ENCODE measurements around the gene NAA15. TPM values are rescaled to one million over a fixed set of nuclear protein-coding genes. Genes with fewer than 3 reads are reported as not detected.
"Not testable (repeated sequence)": the region's sequence is repeated elsewhere in the genome, so short reads cannot be mapped to it uniquely, and the experiment has no call there.

NAA15 gene
- total RNA-seq, 2 donors from 2014 or later: 32.4 to 55.5 TPM

- Histone ChIP-seq H3K4me1 (peaks cover 3% of the 10 kb centered on the region), H3K9me3 (no peaks in the 10 kb centered on the region), H3K4me3 (no peak overlapping the region), H3K27me3 (no peaks in the 10 kb centered on the region), H3K27ac (no peak overlapping the region), H3K9ac (ENCODE audit: low read depth in 2 of 2, low read length in 2 of 2) (no peak overlapping the region), H3K36me3 (no peaks in the 10 kb centered on the region)
- no peak for DNase-seq
- intact Hi-C loops (cut with DNase I): no loop called here
- TF ChIP-seq, protein P1, sequence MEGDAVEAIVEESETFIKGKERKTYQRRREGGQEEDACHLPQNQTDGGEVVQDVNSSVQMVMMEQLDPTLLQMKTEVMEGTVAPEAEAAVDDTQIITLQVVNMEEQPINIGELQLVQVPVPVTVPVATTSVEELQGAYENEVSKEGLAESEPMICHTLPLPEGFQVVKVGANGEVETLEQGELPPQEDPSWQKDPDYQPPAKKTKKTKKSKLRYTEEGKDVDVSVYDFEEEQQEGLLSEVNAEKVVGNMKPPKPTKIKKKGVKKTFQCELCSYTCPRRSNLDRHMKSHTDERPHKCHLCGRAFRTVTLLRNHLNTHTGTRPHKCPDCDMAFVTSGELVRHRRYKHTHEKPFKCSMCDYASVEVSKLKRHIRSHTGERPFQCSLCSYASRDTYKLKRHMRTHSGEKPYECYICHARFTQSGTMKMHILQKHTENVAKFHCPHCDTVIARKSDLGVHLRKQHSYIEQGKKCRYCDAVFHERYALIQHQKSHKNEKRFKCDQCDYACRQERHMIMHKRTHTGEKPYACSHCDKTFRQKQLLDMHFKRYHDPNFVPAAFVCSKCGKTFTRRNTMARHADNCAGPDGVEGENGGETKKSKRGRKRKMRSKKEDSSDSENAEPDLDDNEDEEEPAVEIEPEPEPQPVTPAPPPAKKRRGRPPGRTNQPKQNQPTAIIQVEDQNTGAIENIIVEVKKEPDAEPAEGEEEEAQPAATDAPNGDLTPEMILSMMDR (IDR thresholded peaks at IDR 0.05): no peak
These were observed 18.3 kb downstream of the NAA15 start for GRCh38 chr4:139319571-139319970.

DNA sequence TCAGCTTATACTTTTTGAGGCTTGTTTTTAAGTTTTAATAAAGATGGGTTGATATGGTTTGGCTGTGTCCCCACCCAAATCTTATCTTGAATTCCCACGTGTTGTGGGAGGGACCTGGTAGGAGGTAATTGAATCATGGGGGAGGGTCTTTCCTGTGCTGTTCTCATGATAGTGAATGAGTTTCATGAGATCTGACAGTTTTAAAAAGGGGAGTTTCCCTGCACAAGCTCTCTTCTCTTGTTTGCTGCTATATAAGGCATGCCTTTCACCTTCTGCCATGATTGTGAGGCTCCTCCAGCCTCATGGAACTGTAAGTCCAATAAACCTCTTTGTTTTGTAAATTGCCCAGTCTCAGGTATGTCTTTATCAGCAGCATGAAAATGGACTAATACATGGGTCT is 20.8 kb downstream of the NAA15 start:
- H3K4me1 ChIP-seq; H3K36me3 ChIP-seq; H3K9me3 ChIP-seq; DNase-seq; H3K27me3 ChIP-seq; intact Hi-C loops (cut with DNase I); H3K9ac ChIP-seq (ENCODE audit: low read depth in 2 of 2, low read length in 2 of 2); H3K27ac ChIP-seq; H3K4me3 ChIP-seq: not testable (repeated sequence)

- intact Hi-C loops (cut with DNase I): not testable (repeated sequence)
These were observed 21.2 kb downstream of the NAA15 start for GRCh38 chr4:139322541-139322940.

GRCh38 chr4:139324620-139325019 is 23.3 kb downstream of the NAA15 start:
- Histone ChIP-seq H3K4me1 (peaks cover 3% of the 10 kb centered on the region), H3K27ac (no peak overlapping the region), H3K36me3 (no peaks in the 10 kb centered on the region), H3K9me3 (no peaks in the 10 kb centered on the region), H3K4me3 (no peak overlapping the region), H3K9ac (ENCODE audit: low read depth in 2 of 2, low read length in 2 of 2) (no peak overlapping the region), H3K27me3 (no peaks in the 10 kb centered on the region)
- TF ChIP-seq, protein P1 (IDR thresholded peaks at IDR 0.05): no peak
- no peak for DNase-seq
- intact Hi-C loops (cut with DNase I): no loop called here

More at GRCh38 chr4:139322541-139322940, 21.2 kb downstream of the NAA15 start:
- not testable (repeated sequence) for H3K27ac ChIP-seq; H3K27me3 ChIP-seq; DNase-seq; H3K4me1 ChIP-seq; H3K9ac ChIP-seq (ENCODE audit: low read depth in 2 of 2, low read length in 2 of 2); H3K4me3 ChIP-seq; H3K9me3 ChIP-seq; H3K36me3 ChIP-seq

DNA sequence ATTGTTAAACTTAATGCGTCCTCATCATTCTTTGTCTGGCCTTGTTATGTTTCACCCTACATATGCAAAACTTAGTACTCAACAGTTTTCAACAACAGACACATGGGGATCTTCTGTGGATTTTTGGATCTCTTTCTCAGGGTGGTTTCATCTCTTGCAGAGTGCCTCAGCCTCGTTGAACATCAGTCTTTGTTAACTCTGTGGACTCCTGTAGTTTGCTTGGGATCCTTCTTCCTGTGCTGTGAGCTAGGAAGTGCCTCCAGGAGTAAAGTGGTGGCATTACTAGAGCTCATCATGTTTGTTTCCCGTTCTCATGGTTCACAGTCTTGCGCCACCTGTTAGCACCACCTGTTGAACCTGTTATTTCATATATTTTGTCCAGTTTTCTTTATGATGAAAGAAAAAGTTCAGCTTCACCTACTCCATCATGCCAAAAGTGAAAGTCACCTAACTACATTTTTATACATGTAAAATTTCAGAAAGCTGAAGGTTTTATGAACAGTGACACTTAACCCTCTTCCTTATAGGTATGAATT is 28.4 kb downstream of the NAA15 start:
- no peak overlapping the region for H3K9ac ChIP-seq (ENCODE audit: low read depth in 2 of 2, low read length in 2 of 2)
- H3K36me3 ChIP-seq: no peaks in the 10 kb centered on the region
- no peaks in the 10 kb centered on the region for H3K27me3 ChIP-seq
- no peak for DNase-seq
- H3K27ac ChIP-seq: no peak overlapping the region
- no peaks in the 10 kb centered on the region for H3K4me1 ChIP-seq
- no peak overlapping the region for H3K4me3 ChIP-seq
- TF ChIP-seq, protein P1 (IDR thresholded peaks at IDR 0.05): no peak
- intact Hi-C loops (cut with DNase I): no loop called here
- no peaks in the 10 kb centered on the region for H3K9me3 ChIP-seq

DNA sequence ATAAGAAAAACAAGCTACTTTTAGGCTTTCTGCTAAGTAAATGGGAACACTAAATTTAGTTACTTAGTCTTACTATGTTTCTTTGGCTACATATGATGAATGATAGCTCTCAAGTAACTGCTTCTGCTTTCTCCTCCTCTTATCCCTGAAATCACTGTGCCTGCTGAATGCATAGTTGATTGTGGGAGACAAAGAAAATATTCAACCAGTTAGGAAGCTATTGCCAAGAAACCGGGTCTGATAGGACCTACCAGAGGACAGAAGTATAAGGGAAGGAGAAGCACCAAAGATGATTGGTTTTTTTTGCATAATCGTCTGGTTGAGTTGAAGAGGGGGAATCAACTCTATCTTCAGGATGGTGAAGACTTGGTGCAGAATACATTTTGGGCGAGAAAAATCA is 29.0 kb downstream of the NAA15 start:
- no peaks in the 10 kb centered on the region for H3K9me3 ChIP-seq
- no peak overlapping the region for H3K27ac ChIP-seq
- H3K9ac ChIP-seq (ENCODE audit: low read depth in 2 of 2, low read length in 2 of 2): no peak overlapping the region
- no peaks in the 10 kb centered on the region for H3K27me3 ChIP-seq
- DNase-seq: no peak
- H3K4me1 ChIP-seq: no peaks in the 10 kb centered on the region
- no peaks in the 10 kb centered on the region for H3K36me3 ChIP-seq
- TF ChIP-seq, protein P1 (IDR thresholded peaks at IDR 0.05): no peak
- intact Hi-C loops (cut with DNase I): no loop called here
- no peak overlapping the region for H3K4me3 ChIP-seq
